DND-41 (cell line): Measurements from ENCODE around the gene RPS28.
"Not testable (repeated sequence)": the region's sequence is repeated elsewhere in the genome, so short reads cannot be mapped to it uniquely, and the experiment has no call there.

Experiments used
- ATAC-seq: fragments of 200-7000 bp; cut with Tn5 transposase; 3 replicates; pipeline ENCODE4 v1.9.1; 2021; ENCODE audit warnings: low read depth; ENCODE audit not compliant: insufficient read depth
- DNase-seq: peaks from one replicate; pipeline ENCODE4 v3.0.0-alpha.2; 2020
- H2AFZ ChIP-seq: 2 replicates; pipeline ENCODE4 v1.6.0; 2012; ENCODE audit warnings: low read depth, low read length
- H3K27ac ChIP-seq: 2 replicates; pipeline ENCODE4 v1.5.1; 2012; ENCODE audit warnings: low read length, inconsistent platforms
- H3K27me3 ChIP-seq: fragments of 200-600 bp; sonication (generic); 2 replicates; pipeline ENCODE4 v1.6.0; 2012; ENCODE audit warnings: low read length, mild to moderate bottlenecking, inconsistent platforms; ENCODE audit not compliant: insufficient read depth, poor library complexity
- H3K36me3 ChIP-seq: 2 replicates; pipeline ENCODE4 v1.5.1; 2012; ENCODE audit warnings: low read length, inconsistent platforms; ENCODE audit not compliant: insufficient read depth
- H3K4me1 ChIP-seq: 2 replicates; pipeline ENCODE4 v1.5.1; 2012; ENCODE audit warnings: mild to moderate bottlenecking, low read length; ENCODE audit not compliant: insufficient read depth
- H3K4me2 ChIP-seq: 2 replicates; pipeline ENCODE4 v1.6.0; 2012; ENCODE audit warnings: mild to moderate bottlenecking, moderate library complexity, low read length, inconsistent platforms; ENCODE audit not compliant: insufficient read depth
- H3K4me3 ChIP-seq, 2 experiments: fragments of 200-600 bp in 1 of 2; shearing (Covaris generic) in 1 of 2; 2 replicates each; pipeline ENCODE4 v1.5.1; 2012 to 2016; ENCODE audit warnings: inconsistent platforms in 2 of 2, low read length in 2 of 2, mild to moderate bottlenecking in 2 of 2, low read depth in 1 of 2, moderate library complexity in 1 of 2
- H3K79me2 ChIP-seq: 2 replicates; pipeline ENCODE4 v1.6.0; 2012; ENCODE audit warnings: low read length, inconsistent platforms; ENCODE audit not compliant: insufficient read depth
- H3K9ac ChIP-seq: 2 replicates; pipeline ENCODE4 v1.6.0; 2012; ENCODE audit warnings: low read depth, mild to moderate bottlenecking, inconsistent platforms, low read length, moderate library complexity
- H3K9me3 ChIP-seq: 2 replicates; pipeline ENCODE4 v1.5.1; 2012; ENCODE audit warnings: low read length, moderate library complexity, mild to moderate bottlenecking, inconsistent platforms; ENCODE audit not compliant: insufficient read depth, severe bottlenecking
- H4K20me1 ChIP-seq: 2 replicates; pipeline ENCODE4 v1.6.0; 2012; ENCODE audit warnings: low read length; ENCODE audit not compliant: insufficient read depth
- CTCF ChIP-seq: IDR thresholded peaks from 2 replicates; pipeline ENCODE4 v1.5.1; 2012; ENCODE audit warnings: borderline replicate concordance, low read length, moderate library complexity, mild to moderate bottlenecking; ENCODE audit not compliant: poor library complexity, severe bottlenecking; ENCODE audit errors: extremely low read depth
- EZH2 ChIP-seq: IDR thresholded peaks from 3 replicates; pipeline ENCODE4 v1.6.1; 2012; ENCODE audit warnings: borderline replicate concordance, low read depth, mild to moderate bottlenecking, moderate library complexity, low read length, inconsistent platforms; ENCODE audit not compliant: severe bottlenecking

Gene RPS28

GRCh38 chr19:8343483-8343844 is 22.2 kb downstream of the RPS28 start:
- H2AFZ ChIP-seq, result no peak overlapping the region
- H3K4me1 ChIP-seq, result no peaks in the 10 kb centered on the region
- H3K9me3 ChIP-seq, result no peaks in the 10 kb centered on the region
- no peaks in the 10 kb centered on the region for H3K36me3 ChIP-seq
- H3K9ac ChIP-seq, result no peak overlapping the region
- ATAC-seq (no peak), DNase-seq (no peak)
- H3K4me2 ChIP-seq, result no peak overlapping the region
- no peaks in the 10 kb centered on the region for H3K79me2 ChIP-seq
- no peak overlapping the region for H3K27ac ChIP-seq
- H3K27me3 ChIP-seq, result no peaks in the 10 kb centered on the region
- no peak overlapping the region for H3K4me3 ChIP-seq
- no peaks in the 10 kb centered on the region for H4K20me1 ChIP-seq
- TF ChIP-seq CTCF, result no peak
- TF ChIP-seq EZH2, result no peak

DNA sequence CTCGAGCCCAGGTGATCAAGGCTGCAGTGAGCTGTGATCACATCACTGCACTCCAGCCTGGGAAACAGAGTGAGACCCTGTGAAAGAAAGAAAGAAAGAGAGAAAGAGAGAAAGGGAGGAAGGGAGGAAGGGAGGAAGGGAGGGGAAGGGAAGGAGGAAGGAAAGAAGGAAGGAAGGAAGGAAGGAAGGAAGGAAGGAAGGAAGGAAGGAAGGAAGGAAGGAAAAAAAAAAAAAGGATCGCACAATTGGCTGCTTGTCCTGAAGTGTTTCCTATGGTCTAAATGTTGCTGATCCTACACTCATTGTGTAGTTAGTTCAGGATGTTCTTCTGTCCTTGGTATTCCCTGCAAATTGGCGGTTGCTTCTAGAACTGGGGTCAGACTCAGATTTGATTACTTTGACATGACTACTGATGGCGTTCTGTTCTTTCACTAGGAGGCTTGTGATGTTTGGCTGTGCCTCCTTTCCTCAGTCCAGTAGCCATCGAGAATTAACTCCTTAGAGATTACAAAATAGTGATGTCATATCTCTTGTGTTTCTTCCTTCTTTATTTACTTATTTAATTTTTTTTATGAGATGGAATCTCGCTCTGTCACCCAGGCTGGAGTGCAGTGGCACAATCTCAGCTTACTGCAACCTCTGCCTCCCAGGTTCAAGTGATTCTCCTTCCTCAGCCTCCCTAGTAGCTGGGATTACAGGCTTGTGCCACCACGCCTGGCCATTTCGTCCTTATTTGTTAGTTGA is 28.5 kb downstream of the RPS28 start:
- H3K4me1 ChIP-seq, H3K9ac ChIP-seq, H3K9me3 ChIP-seq, ATAC-seq, H4K20me1 ChIP-seq, H3K27me3 ChIP-seq, DNase-seq, H3K36me3 ChIP-seq, H3K79me2 ChIP-seq, H3K4me3 ChIP-seq, H2AFZ ChIP-seq, H3K27ac ChIP-seq, H3K4me2 ChIP-seq: not testable (repeated sequence)

DNA sequence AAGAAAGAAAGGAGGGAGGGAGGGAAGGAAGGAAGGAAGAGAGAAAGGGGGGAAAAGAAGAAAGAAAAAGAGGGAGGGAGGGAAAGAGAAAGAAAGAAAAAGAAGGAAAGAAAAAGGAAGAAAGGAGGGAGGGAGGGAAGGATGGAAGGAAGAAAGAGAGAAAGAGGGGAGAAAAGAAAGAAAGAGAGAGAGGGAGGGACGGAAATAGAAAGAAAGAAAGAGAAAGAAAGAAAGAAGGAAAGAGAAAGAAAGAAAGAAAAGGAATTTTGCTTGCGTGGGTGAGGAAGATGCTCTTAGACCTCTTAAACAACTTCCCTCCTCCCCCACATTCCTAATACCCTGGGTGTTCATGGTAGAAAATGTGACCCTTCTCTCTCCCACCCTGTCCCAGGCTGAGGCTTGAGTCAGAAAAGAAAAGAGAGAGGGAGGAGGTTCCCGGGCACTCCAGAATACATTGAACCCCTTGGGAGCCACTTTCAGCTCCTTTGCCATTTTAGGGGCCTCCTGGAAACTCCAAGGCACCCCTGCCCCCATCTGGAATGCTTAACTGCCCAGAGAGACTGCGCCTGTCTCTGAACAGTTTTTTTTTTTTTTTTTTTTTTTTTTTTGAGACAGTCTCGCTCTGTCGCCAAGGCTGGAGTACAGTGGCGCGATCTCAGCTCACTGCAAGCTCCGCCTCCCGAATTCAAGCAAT is 31.0 kb downstream of the RPS28 start:
- Histone ChIP-seq H3K27ac (no peak overlapping the region), H3K36me3 (no peaks in the 10 kb centered on the region), H3K4me2 (no peak overlapping the region), H3K27me3 (no peaks in the 10 kb centered on the region), H3K79me2 (no peaks in the 10 kb centered on the region), H3K9ac (no peak overlapping the region), H4K20me1 (peaks cover 3% of the 10 kb centered on the region; the same call in 1 of the 2 replicates), H2AFZ (no peak overlapping the region), H3K9me3 (no peaks in the 10 kb centered on the region), H3K4me3 (no peak overlapping the region), H3K4me1 (peaks cover 6% of the 10 kb centered on the region)
- TF ChIP-seq EZH2, result no peak
- no peak for TF ChIP-seq CTCF
- DNase-seq, result no peak
- ATAC-seq, result no peak

DNA sequence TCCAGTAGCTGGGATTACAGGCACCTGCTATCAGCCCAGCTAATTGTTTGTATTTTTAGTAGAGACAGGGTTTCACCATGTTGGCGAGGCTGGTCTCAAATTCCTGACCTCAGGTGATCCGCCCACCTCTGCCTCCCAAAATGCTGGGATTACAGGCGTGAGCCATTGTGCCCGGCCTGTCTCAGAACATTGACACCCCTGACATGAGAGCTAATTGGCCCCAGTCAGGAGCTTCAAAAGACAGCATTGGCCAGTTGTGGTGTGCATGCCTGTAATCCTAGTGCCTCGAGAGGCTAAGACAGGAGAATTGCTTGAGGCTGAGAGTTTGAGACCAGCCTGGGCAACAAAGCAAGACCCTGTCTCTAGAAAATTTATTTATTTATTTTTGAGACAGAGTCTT is 31.5 kb downstream of the RPS28 start:
- not testable (repeated sequence) for H3K27me3 ChIP-seq, H3K4me1 ChIP-seq, H3K9ac ChIP-seq, H3K27ac ChIP-seq, H3K79me2 ChIP-seq, H3K9me3 ChIP-seq, H2AFZ ChIP-seq, ATAC-seq, H3K4me3 ChIP-seq, H3K4me2 ChIP-seq, H4K20me1 ChIP-seq, DNase-seq, H3K36me3 ChIP-seq
